Measurements from ENCODE around the gene COBL.

DNA sequence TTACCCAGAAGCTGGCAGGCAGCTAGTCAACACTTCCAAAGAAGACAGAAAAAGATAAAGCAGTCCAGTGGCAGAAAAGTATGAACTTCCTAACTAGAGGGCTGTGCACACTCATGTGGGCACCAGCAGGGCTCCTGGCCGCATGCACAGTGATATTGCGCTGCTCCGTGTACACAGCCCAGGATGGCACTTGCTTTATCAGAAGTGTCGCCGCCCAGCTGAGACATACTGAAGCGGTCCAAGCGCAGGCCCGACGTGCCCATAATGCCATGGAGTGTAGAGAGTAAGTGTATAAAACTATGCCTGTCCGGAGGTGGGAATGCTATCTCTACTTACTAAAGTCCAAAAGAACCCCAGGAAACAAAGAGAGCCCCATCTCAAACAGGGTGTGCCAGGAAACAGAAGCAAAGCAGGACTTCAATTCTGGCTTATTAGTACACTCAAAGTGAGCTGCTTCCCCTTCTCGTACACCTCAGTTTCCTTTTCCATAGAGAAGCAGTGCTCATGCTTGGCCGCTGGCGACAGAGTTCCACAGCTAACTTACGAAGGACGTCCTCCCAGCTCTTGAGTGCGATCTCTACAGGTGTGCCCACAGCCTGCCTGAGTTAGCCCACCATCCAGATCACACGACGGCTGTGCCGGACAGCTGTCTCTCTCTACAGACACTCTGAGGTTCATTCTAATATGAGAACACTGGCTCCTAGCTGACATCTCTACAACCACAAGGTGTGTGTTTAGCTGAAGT, 234.3 kb downstream of the COBL start:
- TF ChIP-seq CTCF (conservative IDR thresholded peaks at IDR 0.05; ENCODE audit: low read length) (no peak), EZH2phosphoT487 (IDR thresholded peaks at IDR 0.05; ENCODE audit: borderline replicate concordance) (no peak)

Measured in Loucy (cell line).